ENCODE measurements around the gene LHFPL4. TPM values are rescaled to one million over a fixed set of nuclear protein-coding genes. Genes with fewer than 3 reads are reported as not detected.

Gene LHFPL4
- total RNA-seq, 1 experiment from 2014 or later = 16.3 TPM

DNA sequence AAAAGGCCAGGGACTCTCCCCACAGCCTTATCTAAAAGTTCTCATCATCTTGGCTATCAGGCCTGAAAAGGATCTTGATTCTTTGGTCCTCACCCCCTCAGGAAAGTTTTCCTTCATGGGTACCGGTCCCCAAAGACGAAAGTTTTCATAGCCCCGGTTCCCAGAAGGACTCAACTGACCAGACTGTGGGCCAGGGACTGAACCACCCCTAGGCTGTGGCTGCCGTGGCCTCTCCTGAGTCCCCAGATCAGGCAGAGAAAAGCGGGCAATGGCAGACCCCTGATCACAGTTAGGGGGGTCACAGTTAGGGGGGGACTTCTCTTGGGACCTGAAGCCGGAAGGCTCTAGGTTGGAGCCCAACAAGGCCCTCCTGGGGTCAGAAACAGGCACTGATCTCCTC lies 54.8 kb downstream of the LHFPL4 start:
- Histone ChIP-seq H2BK12ac (ENCODE audit: insufficient read length, low read depth, low read length) (no peak overlapping the region), H4K5ac (ENCODE audit: insufficient read length, low read depth, low read length) (no peak overlapping the region), H3K18ac (ENCODE audit: insufficient read length, low read depth, low read length) (no peak overlapping the region), H3K23ac (ENCODE audit: insufficient read length, low read depth, low read length) (no peak overlapping the region), H3K4me1 (ENCODE audit: insufficient read depth, low read length) (no peaks in the 10 kb centered on the region), H3K9me3 (ENCODE audit: control insufficient read depth, low read depth, low read length) (no peaks in the 10 kb centered on the region), H2AK5ac (ENCODE audit: insufficient read length, low read length) (no peak overlapping the region), H2BK5ac (ENCODE audit: insufficient read length, low read length) (no peak overlapping the region), H3K23me2 (ENCODE audit: insufficient read length, low read depth, low read length, poor library complexity, severe bottlenecking) (peaks cover 7% of the 10 kb centered on the region), H4K20me1 (ENCODE audit: control insufficient read depth, insufficient read depth, insufficient read length) (no peaks in the 10 kb centered on the region), H2AFZ (ENCODE audit: low read length) (no peak overlapping the region), H3K27ac (ENCODE audit: insufficient read length, low read depth, low read length) (no peak overlapping the region), H4K8ac (replicated peaks; ENCODE audit: insufficient read length, low read depth, low read length) (no peak overlapping the region), H3K79me1 (ENCODE audit: insufficient read depth, low read depth, low read length, poor library complexity, severe bottlenecking) (no peaks in the 10 kb centered on the region), H3K4me2 (ENCODE audit: insufficient read depth, insufficient read length, low read length) (no peak overlapping the region), H3K4ac (ENCODE audit: low read depth, low read length) (no peak overlapping the region), H3K56ac (ENCODE audit: insufficient read length, low read depth, low read length) (no peak overlapping the region), H4K91ac (ENCODE audit: insufficient read length, low read depth, low read length) (no peak overlapping the region), H3T11ph (ENCODE audit: low read length) (no peak overlapping the region), H3K27me3 (ENCODE audit: insufficient read depth, low read length) (no peaks in the 10 kb centered on the region; the same call in 1 of the 2 replicates), H2BK20ac (ENCODE audit: low read depth, low read length, poor library complexity, severe bottlenecking) (no peak overlapping the region), H2BK120ac (ENCODE audit: low read depth, low read length, poor library complexity, severe bottlenecking) (no peak overlapping the region), H2BK15ac (ENCODE audit: low read depth, low read length) (no peak overlapping the region), H3K14ac (ENCODE audit: insufficient read depth, low read length) (no peak overlapping the region), H3K9ac (ENCODE audit: extremely low read depth, insufficient read length, low read length) (no peak overlapping the region), H3K79me2 (ENCODE audit: insufficient read depth, low read length) (no peaks in the 10 kb centered on the region)
- no peak overlapping the region for H3K27ac Mint-ChIP-seq
- DNase-seq = no peak
- no peaks in the 10 kb centered on the region; a peak in 1 of 5 replicates for H3K9me3 Mint-ChIP-seq
- H3K4me3 Mint-ChIP-seq = no peak overlapping the region
- peaks cover 67% of the 10 kb centered on the region for H3K27me3 Mint-ChIP-seq (ENCODE audit: low read depth)
- H3K36me3 Mint-ChIP-seq (ENCODE audit: insufficient read depth in 1 of 3, low read depth in 3 of 3) = no peaks in the 10 kb centered on the region; a peak in 1 of 7 replicates
- TF ChIP-seq, protein P1, sequence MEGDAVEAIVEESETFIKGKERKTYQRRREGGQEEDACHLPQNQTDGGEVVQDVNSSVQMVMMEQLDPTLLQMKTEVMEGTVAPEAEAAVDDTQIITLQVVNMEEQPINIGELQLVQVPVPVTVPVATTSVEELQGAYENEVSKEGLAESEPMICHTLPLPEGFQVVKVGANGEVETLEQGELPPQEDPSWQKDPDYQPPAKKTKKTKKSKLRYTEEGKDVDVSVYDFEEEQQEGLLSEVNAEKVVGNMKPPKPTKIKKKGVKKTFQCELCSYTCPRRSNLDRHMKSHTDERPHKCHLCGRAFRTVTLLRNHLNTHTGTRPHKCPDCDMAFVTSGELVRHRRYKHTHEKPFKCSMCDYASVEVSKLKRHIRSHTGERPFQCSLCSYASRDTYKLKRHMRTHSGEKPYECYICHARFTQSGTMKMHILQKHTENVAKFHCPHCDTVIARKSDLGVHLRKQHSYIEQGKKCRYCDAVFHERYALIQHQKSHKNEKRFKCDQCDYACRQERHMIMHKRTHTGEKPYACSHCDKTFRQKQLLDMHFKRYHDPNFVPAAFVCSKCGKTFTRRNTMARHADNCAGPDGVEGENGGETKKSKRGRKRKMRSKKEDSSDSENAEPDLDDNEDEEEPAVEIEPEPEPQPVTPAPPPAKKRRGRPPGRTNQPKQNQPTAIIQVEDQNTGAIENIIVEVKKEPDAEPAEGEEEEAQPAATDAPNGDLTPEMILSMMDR (conservative IDR thresholded peaks at IDR 0.05) = no peak
- no CpG with 5 or more reads among the region's 6 CpGs for WGBS (ENCODE audit: extremely low coverage, insufficient read length, low lambda C conversion rate)
- peaks cover 13 to 14% of the 10 kb centered on the region in 2 experiments for H3K4me1 Mint-ChIP-seq

Measured in H9 (cell line).